ENCODE measurements around the gene SLC25A33. TPM values are rescaled to one million over a fixed set of nuclear protein-coding genes. Genes with fewer than 3 reads are reported as not detected.

The SLC25A33 gene
- total and polyA plus RNA-seq, 2 donors from 2014 or later: 3.8 to 11.3 TPM

GRCh38 chr1:9601942-9602793 lies 62.9 kb downstream of the SLC25A33 start:
- Histone ChIP-seq H3K27ac (ENCODE audit: low read depth in 2 of 2, low read length in 2 of 2) (no peak overlapping the region), H3K36me3 (ENCODE audit: control insufficient read depth in 2 of 3, insufficient read depth in 3 of 3, low read length in 3 of 3) (peaks cover 0 to 18% (median 3%) of the 10 kb centered on the region in 3 donors), H3K9ac (ENCODE audit: low read length in 3 of 3) (no peak overlapping the region), H3K9me3 (ENCODE audit: control insufficient read depth in 2 of 3, insufficient read depth in 1 of 3, low read length in 3 of 3) (no peaks in the 10 kb centered on the region), H3K4me3 (ENCODE audit: low read length in 3 of 3) (no peak overlapping the region), H3K4me1 (ENCODE audit: control insufficient read depth in 2 of 3, insufficient read depth in 2 of 3, low read depth in 1 of 3, low read length in 3 of 3) (no peaks in the 10 kb centered on the region), H3K27me3 (ENCODE audit: control insufficient read depth, insufficient read depth, low read length) (no peaks in the 10 kb centered on the region)
- FAIRE-seq (no peak), DNase-seq (peak in 1 of 5 donors; percentile 60)
- TF ChIP-seq CTCF (IDR thresholded peaks at IDR 0.05; ENCODE audit: borderline replicate concordance, extremely low read depth, insufficient read depth): no peak
- intact Hi-C loops (cut with DNase I): no loop called here

DNA sequence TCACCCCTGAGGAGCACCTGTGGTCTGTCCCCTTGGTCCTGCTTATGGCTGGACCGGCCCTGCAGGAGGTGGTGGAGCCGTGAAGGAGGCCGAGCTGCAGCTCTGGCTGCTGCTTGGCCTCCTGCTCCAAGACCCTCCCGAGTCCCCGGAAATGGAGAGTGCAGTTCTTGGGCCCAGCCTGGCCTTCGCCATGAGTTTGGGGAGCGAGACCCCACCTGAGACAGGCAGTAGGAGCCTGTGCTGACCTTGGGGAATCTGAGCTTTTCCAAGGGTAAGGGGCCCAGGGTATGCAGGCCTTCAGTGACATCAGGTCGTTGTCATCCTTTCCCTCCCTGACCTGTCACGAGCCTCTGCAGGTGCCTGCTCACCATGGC lies 63.5 kb downstream of the SLC25A33 start:
- no peak overlapping the region for H3K27ac ChIP-seq (ENCODE audit: low read depth in 2 of 2, low read length in 2 of 2)
- no peaks in the 10 kb centered on the region for H3K27me3 ChIP-seq (ENCODE audit: control insufficient read depth, insufficient read depth, low read length)
- intact Hi-C loops (cut with DNase I): no loop called here
- H3K9ac ChIP-seq (ENCODE audit: low read length in 3 of 3): no peak overlapping the region
- FAIRE-seq (no peak), DNase-seq (no peak)
- no peaks in the 10 kb centered on the region for H3K9me3 ChIP-seq (ENCODE audit: control insufficient read depth in 2 of 3, insufficient read depth in 1 of 3, low read length in 3 of 3)
- no peak for TF ChIP-seq CTCF (IDR thresholded peaks at IDR 0.05; ENCODE audit: borderline replicate concordance, extremely low read depth, insufficient read depth)
- H3K4me3 ChIP-seq (ENCODE audit: low read length in 3 of 3): no peak overlapping the region
- peaks cover 0 to 18% (median 3%) of the 10 kb centered on the region in 3 donors for H3K36me3 ChIP-seq (ENCODE audit: control insufficient read depth in 2 of 3, insufficient read depth in 3 of 3, low read length in 3 of 3)
- H3K4me1 ChIP-seq (ENCODE audit: control insufficient read depth in 2 of 3, insufficient read depth in 2 of 3, low read depth in 1 of 3, low read length in 3 of 3): no peaks in the 10 kb centered on the region

- FAIRE-seq (no peak), DNase-seq (peak in 2 of 5 donors; percentile 35 to 62)
- Histone ChIP-seq H3K27me3 (ENCODE audit: control insufficient read depth, insufficient read depth, low read length) (no peaks in the 10 kb centered on the region), H3K4me3 (ENCODE audit: low read length in 3 of 3) (no peak overlapping the region), H3K27ac (ENCODE audit: low read depth in 2 of 2, low read length in 2 of 2) (no peak overlapping the region), H3K9ac (ENCODE audit: low read length in 3 of 3) (no peak overlapping the region), H3K9me3 (ENCODE audit: control insufficient read depth in 2 of 3, insufficient read depth in 1 of 3, low read length in 3 of 3) (no peaks in the 10 kb centered on the region), H3K36me3 (ENCODE audit: control insufficient read depth in 2 of 3, insufficient read depth in 3 of 3, low read length in 3 of 3) (peaks cover 0 to 18% (median 3%) of the 10 kb centered on the region in 3 donors), H3K4me1 (ENCODE audit: control insufficient read depth in 2 of 3, insufficient read depth in 2 of 3, low read depth in 1 of 3, low read length in 3 of 3) (no peaks in the 10 kb centered on the region)
- no peak for TF ChIP-seq CTCF (IDR thresholded peaks at IDR 0.05; ENCODE audit: borderline replicate concordance, extremely low read depth, insufficient read depth)
- intact Hi-C loops (cut with DNase I): no loop called here
Observed at GRCh38 chr1:9603307-9603706, 64.0 kb downstream of the SLC25A33 start.

Measured in kidney (tissue), 14 donors.